ENCODE measurements around the gene KLHL17. TPM values are rescaled to one million over a fixed set of nuclear protein-coding genes. Genes with fewer than 3 reads are reported as not detected.

Gene KLHL17
- total RNA-seq, 1 experiment from 2014 or later, result 41.4 TPM

- H3K14ac ChIP-seq (ENCODE audit: insufficient read depth, low read length), result no peak overlapping the region
- no peak for TF ChIP-seq CTCF (conservative IDR thresholded peaks at IDR 0.05)
- H4K91ac ChIP-seq (ENCODE audit: insufficient read length, low read depth, low read length), result no peak overlapping the region
- WGBS (ENCODE audit: extremely low coverage, insufficient read length, low lambda C conversion rate), result no CpG with 5 or more reads among the region's 29 CpGs
- no peaks in the 10 kb centered on the region for H3K79me1 ChIP-seq (ENCODE audit: insufficient read depth, low read depth, low read length, poor library complexity, severe bottlenecking)
- H3T11ph ChIP-seq (ENCODE audit: low read length), result no peak overlapping the region
- H2BK120ac ChIP-seq (ENCODE audit: low read depth, low read length, poor library complexity, severe bottlenecking), result no peak overlapping the region
- H3K27me3 ChIP-seq (ENCODE audit: insufficient read depth, low read length), result peaks cover 41% of the 10 kb centered on the region
- no peaks in the 10 kb centered on the region for H3K79me2 ChIP-seq (ENCODE audit: insufficient read depth, low read length)
- H3K4me1 Mint-ChIP-seq, result peaks cover 17 to 22% of the 10 kb centered on the region in 2 experiments
- no peaks in the 10 kb centered on the region for H3K9me3 ChIP-seq (ENCODE audit: control insufficient read depth, low read depth, low read length)
- no peak overlapping the region for H3K4me3 Mint-ChIP-seq
- H2BK15ac ChIP-seq (ENCODE audit: low read depth, low read length), result no peak overlapping the region
- no peak overlapping the region for H3K18ac ChIP-seq (ENCODE audit: insufficient read length, low read depth, low read length)
- H3K56ac ChIP-seq (ENCODE audit: insufficient read length, low read depth, low read length), result no peak overlapping the region
- peaks cover 92% of the 10 kb centered on the region for H3K27me3 Mint-ChIP-seq (ENCODE audit: low read depth)
- no peak overlapping the region for H3K23ac ChIP-seq (ENCODE audit: insufficient read length, low read depth, low read length)
- H2AFZ ChIP-seq (ENCODE audit: low read length), result no peak overlapping the region
- H2BK5ac ChIP-seq (ENCODE audit: insufficient read length, low read length), result no peak overlapping the region
- H4K8ac ChIP-seq (replicated peaks; ENCODE audit: insufficient read length, low read depth, low read length), result no peak overlapping the region
- H3K27ac Mint-ChIP-seq, result no peak overlapping the region
- no peak overlapping the region for H2BK12ac ChIP-seq (ENCODE audit: insufficient read length, low read depth, low read length)
- H4K5ac ChIP-seq (ENCODE audit: insufficient read length, low read depth, low read length), result no peak overlapping the region
- H3K4me1 ChIP-seq (ENCODE audit: insufficient read depth, low read length), result no peaks in the 10 kb centered on the region
- H3K23me2 ChIP-seq (ENCODE audit: insufficient read length, low read depth, low read length, poor library complexity, severe bottlenecking), result no peaks in the 10 kb centered on the region
- peaks cover 0 to 4% (median 0%) of the 10 kb centered on the region in 3 experiments; a peak in 3 of 7 replicates for H3K36me3 Mint-ChIP-seq (ENCODE audit: insufficient read depth in 1 of 3, low read depth in 3 of 3)
- no peak overlapping the region for H2AK5ac ChIP-seq (ENCODE audit: insufficient read length, low read length)
- H3K4ac ChIP-seq (ENCODE audit: low read depth, low read length), result no peak overlapping the region
- H3K4me2 ChIP-seq (ENCODE audit: insufficient read depth, insufficient read length, low read length), result no peak overlapping the region
- H2BK20ac ChIP-seq (ENCODE audit: low read depth, low read length, poor library complexity, severe bottlenecking), result no peak overlapping the region
- H3K9me3 Mint-ChIP-seq, result peaks cover 2 to 5% of the 10 kb centered on the region in 2 experiments; a peak in 2 of 5 replicates
- H3K27ac ChIP-seq (ENCODE audit: insufficient read length, low read depth, low read length), result no peak overlapping the region
- peaks cover 6% of the 10 kb centered on the region for H4K20me1 ChIP-seq (ENCODE audit: control insufficient read depth, insufficient read depth, insufficient read length)
- DNase-seq, result no peak
- H3K9ac ChIP-seq (ENCODE audit: extremely low read depth, insufficient read length, low read length), result no peak overlapping the region
These were observed 41.0 kb upstream of the KLHL17 start for GRCh38 chr1:919271-919872.

Measured in H9 (cell line).